GM12875 (cell line): ENCODE data around the gene AGPAT3.

Experiments used
- H3K4me3 ChIP-seq: one replicate; pipeline ENCODE4 v1.5.1; 2011; ENCODE audit warnings: low read depth, low read length, control low read depth
- TF ChIP-seq, protein P1 (sequence below): IDR thresholded peaks from 2 replicates; pipeline ENCODE4 v1.5.1; 2011; ENCODE audit warnings: low read depth, mild to moderate bottlenecking, control low read depth, inconsistent platforms, low read length, moderate library complexity, borderline replicate concordance; ENCODE audit not compliant: insufficient read depth

AGPAT3 gene

DNA sequence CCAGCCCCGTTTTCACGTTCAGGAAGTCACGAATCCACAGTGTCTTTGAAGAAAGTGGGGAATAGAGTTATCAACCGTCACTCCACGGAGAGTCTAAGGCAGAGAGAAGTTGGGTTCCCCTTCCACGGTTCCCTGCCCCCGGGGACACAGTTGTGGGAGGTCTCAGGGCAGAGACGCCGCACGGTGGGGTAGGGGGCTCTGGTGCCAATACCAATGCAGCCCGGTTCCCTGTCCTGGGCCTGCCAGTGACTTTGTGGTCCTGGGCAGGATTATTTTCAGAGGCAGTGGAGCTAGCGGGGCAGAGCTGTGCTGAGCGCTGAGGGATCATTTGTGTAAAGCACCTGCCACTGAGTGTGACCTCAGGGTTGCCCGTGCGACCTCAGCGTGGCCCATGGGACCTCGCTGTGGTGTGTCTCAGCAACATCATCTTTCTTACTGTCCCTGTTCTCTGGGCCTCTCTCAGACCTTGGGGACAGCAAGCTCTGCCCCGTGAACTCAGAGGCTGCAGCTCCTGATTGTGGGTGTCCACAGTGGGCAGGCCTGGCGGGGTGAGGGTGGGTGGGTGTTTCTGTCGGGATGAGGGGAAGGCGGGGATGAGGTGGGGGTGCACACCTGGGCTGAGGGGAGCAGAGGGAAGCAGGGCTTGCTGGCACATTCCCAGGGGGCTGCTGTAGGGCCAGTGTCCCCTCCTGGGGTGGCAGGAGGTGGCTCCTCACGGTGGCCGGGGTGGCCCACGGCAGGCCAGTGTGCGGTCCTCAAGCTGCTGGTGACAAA is 65.2 kb downstream of the AGPAT3 start:
- TF ChIP-seq, protein P1, sequence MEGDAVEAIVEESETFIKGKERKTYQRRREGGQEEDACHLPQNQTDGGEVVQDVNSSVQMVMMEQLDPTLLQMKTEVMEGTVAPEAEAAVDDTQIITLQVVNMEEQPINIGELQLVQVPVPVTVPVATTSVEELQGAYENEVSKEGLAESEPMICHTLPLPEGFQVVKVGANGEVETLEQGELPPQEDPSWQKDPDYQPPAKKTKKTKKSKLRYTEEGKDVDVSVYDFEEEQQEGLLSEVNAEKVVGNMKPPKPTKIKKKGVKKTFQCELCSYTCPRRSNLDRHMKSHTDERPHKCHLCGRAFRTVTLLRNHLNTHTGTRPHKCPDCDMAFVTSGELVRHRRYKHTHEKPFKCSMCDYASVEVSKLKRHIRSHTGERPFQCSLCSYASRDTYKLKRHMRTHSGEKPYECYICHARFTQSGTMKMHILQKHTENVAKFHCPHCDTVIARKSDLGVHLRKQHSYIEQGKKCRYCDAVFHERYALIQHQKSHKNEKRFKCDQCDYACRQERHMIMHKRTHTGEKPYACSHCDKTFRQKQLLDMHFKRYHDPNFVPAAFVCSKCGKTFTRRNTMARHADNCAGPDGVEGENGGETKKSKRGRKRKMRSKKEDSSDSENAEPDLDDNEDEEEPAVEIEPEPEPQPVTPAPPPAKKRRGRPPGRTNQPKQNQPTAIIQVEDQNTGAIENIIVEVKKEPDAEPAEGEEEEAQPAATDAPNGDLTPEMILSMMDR, result no peak
- no peak overlapping the region for H3K4me3 ChIP-seq

DNA sequence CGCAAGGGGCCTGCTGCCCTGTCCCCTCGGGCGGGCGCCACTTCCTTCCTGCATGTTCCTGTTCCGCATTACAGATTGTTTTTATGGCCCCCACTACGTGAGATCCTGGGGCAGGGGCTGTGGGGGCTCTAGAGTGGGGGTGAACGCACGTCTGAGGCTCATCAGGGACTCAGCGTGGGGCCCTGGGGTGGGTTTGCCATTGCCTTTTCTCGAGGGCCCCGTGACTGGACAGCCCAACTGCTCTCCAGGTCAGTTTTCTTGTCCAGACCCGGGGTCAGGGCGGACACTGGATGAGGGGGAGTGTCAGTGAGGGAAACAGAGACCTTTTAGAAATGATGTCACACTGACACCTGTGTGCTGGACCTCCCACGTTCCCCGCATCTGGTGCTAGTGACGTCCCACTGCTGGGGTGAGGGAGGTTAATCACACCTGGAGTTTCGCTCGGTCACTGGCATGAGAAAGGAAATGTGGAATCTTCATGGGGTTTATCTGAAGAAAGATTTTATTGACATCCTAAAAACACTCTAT is 65.9 kb downstream of the AGPAT3 start:
- TF ChIP-seq, protein P1, result no peak
- no peak overlapping the region for H3K4me3 ChIP-seq

DNA sequence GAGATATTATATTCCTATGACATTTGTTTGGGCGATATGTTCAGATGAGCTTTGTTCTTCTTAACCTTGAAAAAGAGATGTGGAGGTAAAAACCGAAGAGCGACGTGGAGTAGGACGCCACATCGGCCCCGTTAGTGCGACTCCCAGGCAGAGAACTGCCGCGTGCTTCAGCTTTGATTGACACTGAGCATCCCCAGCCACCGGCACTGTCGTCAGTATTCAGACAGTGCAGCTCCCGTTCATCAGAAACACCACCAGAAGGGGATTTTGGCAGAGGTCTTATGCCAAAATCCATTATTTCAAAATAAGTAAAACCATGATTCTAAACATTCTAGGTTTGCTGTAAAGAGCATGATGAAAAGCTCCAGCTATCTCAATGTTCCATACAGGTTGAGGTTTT is 66.5 kb downstream of the AGPAT3 start:
- H3K4me3 ChIP-seq, result no peak overlapping the region
- TF ChIP-seq, protein P1, result no peak

- H3K4me3 ChIP-seq, result no peak overlapping the region
- TF ChIP-seq, protein P1, result no peak
Observed at GRCh38 chr21:43932005-43932404, 67.0 kb downstream of the AGPAT3 start.

- TF ChIP-seq, protein P1, result no peak
- H3K4me3 ChIP-seq, result no peak overlapping the region
Observed at GRCh38 chr21:43933199-43933598, 68.2 kb downstream of the AGPAT3 start.

- TF ChIP-seq, protein P1, result no peak
- H3K4me3 ChIP-seq, result no peak overlapping the region
Observed at GRCh38 chr21:43933680-43934079, 68.7 kb downstream of the AGPAT3 start.

GRCh38 chr21:43934116-43934515 is 69.1 kb downstream of the AGPAT3 start:
- H3K4me3 ChIP-seq, result no peak overlapping the region
- TF ChIP-seq, protein P1, result no peak
